Gastrocnemius medialis (tissue), 4 donors: ENCODE data around the gene SEMA6B.

Experiments used
- POLR2A ChIP-seq, 2 donors: fragments of 450-650 bp; IDR thresholded peaks; one replicate each; pipeline ENCODE4 v1.6.1; 2017; ENCODE audit warnings: antibody characterized with exemption in 2 of 2, mild to moderate bottlenecking in 2 of 2, moderate library complexity in 2 of 2
- TF ChIP-seq, protein P1 (sequence below), 5 experiments: fragments of 450-650 bp in 3 of 5; fragments of 200-600 bp in 2 of 5; sonication (generic) in 2 of 5; IDR thresholded peaks in 4 of 5; conservative IDR thresholded peaks in 1 of 5; 1 replicate in 4 of 5; 2 replicates in 1 of 5; pipeline ENCODE4 v1.5.1; 2016 to 2019; ENCODE audit warnings: antibody characterized with exemption in 5 of 5, mild to moderate bottlenecking in 3 of 5, moderate library complexity in 3 of 5

DNA sequence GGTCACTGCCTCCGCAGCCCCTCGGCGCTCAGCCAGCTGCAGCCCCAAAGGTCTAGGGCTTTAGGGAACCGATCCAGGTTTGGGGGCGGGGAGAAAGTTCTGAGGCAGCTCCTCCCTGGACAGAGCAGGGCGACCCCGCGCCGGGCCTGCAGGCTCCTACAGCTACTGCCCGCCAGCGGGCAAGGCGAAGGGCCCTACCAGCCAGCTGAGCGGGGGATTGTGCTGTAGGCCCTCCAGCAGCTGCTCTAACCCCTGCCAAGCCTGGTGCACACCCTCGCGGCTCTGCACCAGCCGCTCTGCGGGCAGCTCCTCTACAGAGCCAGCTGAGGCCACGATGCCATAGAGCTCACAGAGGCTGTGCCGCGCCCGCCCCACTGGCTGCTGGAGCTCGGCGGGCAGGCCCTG is 55.2 kb downstream of the SEMA6B start:
- TF ChIP-seq, protein P1, sequence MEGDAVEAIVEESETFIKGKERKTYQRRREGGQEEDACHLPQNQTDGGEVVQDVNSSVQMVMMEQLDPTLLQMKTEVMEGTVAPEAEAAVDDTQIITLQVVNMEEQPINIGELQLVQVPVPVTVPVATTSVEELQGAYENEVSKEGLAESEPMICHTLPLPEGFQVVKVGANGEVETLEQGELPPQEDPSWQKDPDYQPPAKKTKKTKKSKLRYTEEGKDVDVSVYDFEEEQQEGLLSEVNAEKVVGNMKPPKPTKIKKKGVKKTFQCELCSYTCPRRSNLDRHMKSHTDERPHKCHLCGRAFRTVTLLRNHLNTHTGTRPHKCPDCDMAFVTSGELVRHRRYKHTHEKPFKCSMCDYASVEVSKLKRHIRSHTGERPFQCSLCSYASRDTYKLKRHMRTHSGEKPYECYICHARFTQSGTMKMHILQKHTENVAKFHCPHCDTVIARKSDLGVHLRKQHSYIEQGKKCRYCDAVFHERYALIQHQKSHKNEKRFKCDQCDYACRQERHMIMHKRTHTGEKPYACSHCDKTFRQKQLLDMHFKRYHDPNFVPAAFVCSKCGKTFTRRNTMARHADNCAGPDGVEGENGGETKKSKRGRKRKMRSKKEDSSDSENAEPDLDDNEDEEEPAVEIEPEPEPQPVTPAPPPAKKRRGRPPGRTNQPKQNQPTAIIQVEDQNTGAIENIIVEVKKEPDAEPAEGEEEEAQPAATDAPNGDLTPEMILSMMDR (IDR thresholded peaks at IDR 0.05 in 4 of 5, conservative IDR thresholded peaks at IDR 0.05 in 1 of 5): no peak
- no peak for TF ChIP-seq POLR2A (IDR thresholded peaks at IDR 0.05)
